ENCODE results near the gene CSF2.
A peak's percentile ranks its signal among the peaks of the same experiment; 100 is the strongest.

CSF2 gene

GRCh38 chr5:132053483-132053882 lies 20.1 kb upstream of the CSF2 start:
- in situ Hi-C loops (cut with MboI; ENCODE audit: low pct_unique_long_range_greater_than_20kb, low sequenced_read_pairs, unreplicated experiment) = loop anchor here (25.0 kb wide), 1 partner anchor 309 kb away; the partner anchor contains the start of gene SLC22A5
- no peak for TF ChIP-seq CTCF (IDR thresholded peaks at IDR 0.05; ENCODE audit: extremely low read depth, insufficient read depth, missing control alignments)
- no peak for DNase-seq (ENCODE audit: low spot score)

DNA sequence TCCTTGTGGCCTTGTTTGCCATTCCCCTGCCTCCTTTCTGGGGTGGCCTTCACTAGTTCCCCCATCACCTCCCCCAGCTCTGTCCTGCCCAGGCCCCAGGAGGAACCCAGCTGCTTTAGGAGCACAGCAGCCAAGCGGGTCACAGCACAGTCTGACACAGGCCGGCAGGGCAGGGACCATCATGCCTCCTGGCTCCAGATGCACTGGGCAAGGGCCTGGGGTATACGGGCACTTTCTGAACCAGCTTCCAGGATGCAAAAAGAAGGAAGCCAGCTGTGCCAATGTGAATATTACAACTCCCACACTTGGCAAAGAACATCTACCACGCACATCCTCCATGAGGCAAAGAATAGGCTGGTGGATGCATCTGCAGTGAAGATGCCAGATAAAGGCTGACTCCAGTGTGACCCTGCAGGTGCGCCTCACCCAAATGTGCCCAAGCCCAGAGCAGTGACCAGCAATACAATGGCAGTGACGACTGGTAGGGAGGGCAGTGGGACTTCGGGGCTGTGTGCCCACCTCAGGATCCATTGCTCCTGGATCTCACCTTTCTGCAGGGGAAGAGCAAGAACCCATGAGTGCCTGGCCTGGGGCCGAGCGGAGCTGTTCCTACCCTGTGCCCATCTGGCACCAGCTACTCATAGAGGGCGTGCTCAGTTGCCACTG lies 19.4 kb upstream of the CSF2 start:
- no peak for TF ChIP-seq CTCF (IDR thresholded peaks at IDR 0.05; ENCODE audit: extremely low read depth, insufficient read depth, missing control alignments)
- peak; percentile 2 for DNase-seq (ENCODE audit: low spot score)
- in situ Hi-C loops (cut with MboI; ENCODE audit: low pct_unique_long_range_greater_than_20kb, low sequenced_read_pairs, unreplicated experiment) = loop anchor here (25.0 kb wide), 1 partner anchor 308 kb away; the partner anchor contains the start of gene SLC22A5

GRCh38 chr5:132054697-132055440 lies 18.7 kb upstream of the CSF2 start:
- in situ Hi-C loops (cut with MboI; ENCODE audit: low pct_unique_long_range_greater_than_20kb, low sequenced_read_pairs, unreplicated experiment) = loop anchor here (25.0 kb wide), 1 partner anchor 307 kb away; the partner anchor contains the start of gene SLC22A5
- peak; percentile 7 for DNase-seq (ENCODE audit: low spot score)

DNA sequence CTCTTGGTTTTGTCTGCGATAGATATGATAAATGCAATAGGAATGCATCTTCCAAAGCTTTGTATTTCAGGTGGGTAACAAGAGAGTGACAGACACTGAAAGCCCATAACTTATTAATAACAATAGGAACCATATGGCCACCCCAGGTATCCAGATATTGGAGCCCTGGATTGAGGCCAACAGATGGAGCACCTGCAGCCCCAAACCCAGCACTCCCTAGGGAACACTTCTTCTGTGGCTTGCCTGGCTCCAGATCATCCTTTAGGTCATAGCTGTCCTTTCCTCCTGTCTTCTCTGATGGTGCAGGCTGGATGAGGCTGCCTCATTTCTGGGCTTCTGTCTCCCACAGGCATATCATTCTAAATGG lies 18.2 kb upstream of the CSF2 start:
- no peak for TF ChIP-seq CTCF (IDR thresholded peaks at IDR 0.05; ENCODE audit: extremely low read depth, insufficient read depth, missing control alignments)
- in situ Hi-C loops (cut with MboI; ENCODE audit: low pct_unique_long_range_greater_than_20kb, low sequenced_read_pairs, unreplicated experiment) = loop anchor here (25.0 kb wide), 1 partner anchor 307 kb away; the partner anchor contains the start of gene SLC22A5

More at GRCh38 chr5:132054697-132055440, 18.7 kb upstream of the CSF2 start:
- TF ChIP-seq CTCF (IDR thresholded peaks at IDR 0.05; ENCODE audit: extremely low read depth, insufficient read depth, missing control alignments) = no peak

GRCh38 chr5:132055808-132056609 lies 17.6 kb upstream of the CSF2 start:
- in situ Hi-C loops (cut with MboI; ENCODE audit: low pct_unique_long_range_greater_than_20kb, low sequenced_read_pairs, unreplicated experiment) = loop anchor here (25.0 kb wide), 1 partner anchor 306 kb away; the partner anchor contains the start of gene SLC22A5
- no peak for TF ChIP-seq CTCF (IDR thresholded peaks at IDR 0.05; ENCODE audit: extremely low read depth, insufficient read depth, missing control alignments)
- DNase-seq (ENCODE audit: low spot score) = peak; percentile 7

More for the DNA sequence above, 18.2 kb upstream of the CSF2 start:
- DNase-seq (ENCODE audit: low spot score) = no peak
